Heart left ventricle (tissue), 13 donors: ENCODE results near the gene C11orf16.

Source experiments
- POLR2A ChIP-seq, 2 donors: fragments of 450-650 bp; IDR thresholded peaks; one replicate each; pipeline ENCODE4 v1.6.1; 2017; ENCODE audit warnings: antibody characterized with exemption in 2 of 2, mild to moderate bottlenecking in 2 of 2, moderate library complexity in 2 of 2
- TF ChIP-seq, protein P1 (sequence below), 12 donors: fragments of 200-600 bp; sonication (generic) in 4 of 12; IDR thresholded peaks; one replicate each; pipeline versions ENCODE4 v1.5.0 to v1.8.0; 2018 to 2022; ENCODE audit warnings: antibody characterized with exemption in 12 of 12, mild to moderate bottlenecking in 5 of 12
- donor health status: ischemic (EF 13 %, LVEDD 7.1; RV severe dilation, severe dysfunction).
- donor health status: DM: no; HTN: yes; CAD: no.
- donor health status: DM: no; HTN: no; CAD: no.
- donor health status: ischemic (EF 25% LVEDD 6.9; RV normal size, moderate dysfunction).
- donor health status: ischemic (EF 25% LVEDD 5.7; RV mildly dilated, moderate dysfunction).
- donor health status: ischemic (EF 35%, LVEDD 5.7; RV mildly dilated, moderate dysfunction).
- donor health status: nonischemic (EF 11% LVEDD 7.7; RV severe dilation, severe dysfunction).
- donor health status: DM: yes; HTN: yes; CAD: no.
- donor health status: PGD.
- donor health status: ischemic (EF 29% LVEDD 5.4; RV normal size, mild dysfunction).
- donor health status: nonischemic (EF 23%, LVEDD 6.1; RV moderate dilation, normal function).

- TF ChIP-seq, protein P1, sequence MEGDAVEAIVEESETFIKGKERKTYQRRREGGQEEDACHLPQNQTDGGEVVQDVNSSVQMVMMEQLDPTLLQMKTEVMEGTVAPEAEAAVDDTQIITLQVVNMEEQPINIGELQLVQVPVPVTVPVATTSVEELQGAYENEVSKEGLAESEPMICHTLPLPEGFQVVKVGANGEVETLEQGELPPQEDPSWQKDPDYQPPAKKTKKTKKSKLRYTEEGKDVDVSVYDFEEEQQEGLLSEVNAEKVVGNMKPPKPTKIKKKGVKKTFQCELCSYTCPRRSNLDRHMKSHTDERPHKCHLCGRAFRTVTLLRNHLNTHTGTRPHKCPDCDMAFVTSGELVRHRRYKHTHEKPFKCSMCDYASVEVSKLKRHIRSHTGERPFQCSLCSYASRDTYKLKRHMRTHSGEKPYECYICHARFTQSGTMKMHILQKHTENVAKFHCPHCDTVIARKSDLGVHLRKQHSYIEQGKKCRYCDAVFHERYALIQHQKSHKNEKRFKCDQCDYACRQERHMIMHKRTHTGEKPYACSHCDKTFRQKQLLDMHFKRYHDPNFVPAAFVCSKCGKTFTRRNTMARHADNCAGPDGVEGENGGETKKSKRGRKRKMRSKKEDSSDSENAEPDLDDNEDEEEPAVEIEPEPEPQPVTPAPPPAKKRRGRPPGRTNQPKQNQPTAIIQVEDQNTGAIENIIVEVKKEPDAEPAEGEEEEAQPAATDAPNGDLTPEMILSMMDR (IDR thresholded peaks at IDR 0.05) = no peak
- no peak for TF ChIP-seq POLR2A (IDR thresholded peaks at IDR 0.05)
These were observed 25.6 kb downstream of the C11orf16 start for GRCh38 chr11:8907116-8907515.
